DND-41 (cell line): ENCODE results near the gene EEFSEC.

Source experiments
- ATAC-seq: fragments of 200-7000 bp; cut with Tn5 transposase; 3 replicates; pipeline ENCODE4 v1.9.1; 2021; ENCODE audit warnings: low read depth; ENCODE audit not compliant: insufficient read depth
- DNase-seq: peaks from one replicate; pipeline ENCODE4 v3.0.0-alpha.2; 2020
- H2AFZ ChIP-seq: 2 replicates; pipeline ENCODE4 v1.6.0; 2012; ENCODE audit warnings: low read depth, low read length
- H3K27ac ChIP-seq: 2 replicates; pipeline ENCODE4 v1.5.1; 2012; ENCODE audit warnings: low read length, inconsistent platforms
- H3K27me3 ChIP-seq: fragments of 200-600 bp; sonication (generic); 2 replicates; pipeline ENCODE4 v1.6.0; 2012; ENCODE audit warnings: low read length, mild to moderate bottlenecking, inconsistent platforms; ENCODE audit not compliant: insufficient read depth, poor library complexity
- H3K36me3 ChIP-seq: 2 replicates; pipeline ENCODE4 v1.5.1; 2012; ENCODE audit warnings: low read length, inconsistent platforms; ENCODE audit not compliant: insufficient read depth
- H3K4me1 ChIP-seq: 2 replicates; pipeline ENCODE4 v1.5.1; 2012; ENCODE audit warnings: mild to moderate bottlenecking, low read length; ENCODE audit not compliant: insufficient read depth
- H3K4me2 ChIP-seq: 2 replicates; pipeline ENCODE4 v1.6.0; 2012; ENCODE audit warnings: mild to moderate bottlenecking, moderate library complexity, low read length, inconsistent platforms; ENCODE audit not compliant: insufficient read depth
- H3K4me3 ChIP-seq, 2 experiments: fragments of 200-600 bp in 1 of 2; shearing (Covaris generic) in 1 of 2; 2 replicates each; pipeline ENCODE4 v1.5.1; 2012 to 2016; ENCODE audit warnings: inconsistent platforms in 2 of 2, low read length in 2 of 2, mild to moderate bottlenecking in 2 of 2, low read depth in 1 of 2, moderate library complexity in 1 of 2
- H3K79me2 ChIP-seq: 2 replicates; pipeline ENCODE4 v1.6.0; 2012; ENCODE audit warnings: low read length, inconsistent platforms; ENCODE audit not compliant: insufficient read depth
- H3K9ac ChIP-seq: 2 replicates; pipeline ENCODE4 v1.6.0; 2012; ENCODE audit warnings: low read depth, mild to moderate bottlenecking, inconsistent platforms, low read length, moderate library complexity
- H3K9me3 ChIP-seq: 2 replicates; pipeline ENCODE4 v1.5.1; 2012; ENCODE audit warnings: low read length, moderate library complexity, mild to moderate bottlenecking, inconsistent platforms; ENCODE audit not compliant: insufficient read depth, severe bottlenecking
- H4K20me1 ChIP-seq: 2 replicates; pipeline ENCODE4 v1.6.0; 2012; ENCODE audit warnings: low read length; ENCODE audit not compliant: insufficient read depth
- EZH2 ChIP-seq: IDR thresholded peaks from 3 replicates; pipeline ENCODE4 v1.6.1; 2012; ENCODE audit warnings: borderline replicate concordance, low read depth, mild to moderate bottlenecking, moderate library complexity, low read length, inconsistent platforms; ENCODE audit not compliant: severe bottlenecking
- TF ChIP-seq, protein P1 (sequence below): IDR thresholded peaks from 2 replicates; pipeline ENCODE4 v1.5.1; 2012; ENCODE audit warnings: borderline replicate concordance, low read length, moderate library complexity, mild to moderate bottlenecking; ENCODE audit not compliant: poor library complexity, severe bottlenecking; ENCODE audit errors: extremely low read depth

The EEFSEC gene

DNA sequence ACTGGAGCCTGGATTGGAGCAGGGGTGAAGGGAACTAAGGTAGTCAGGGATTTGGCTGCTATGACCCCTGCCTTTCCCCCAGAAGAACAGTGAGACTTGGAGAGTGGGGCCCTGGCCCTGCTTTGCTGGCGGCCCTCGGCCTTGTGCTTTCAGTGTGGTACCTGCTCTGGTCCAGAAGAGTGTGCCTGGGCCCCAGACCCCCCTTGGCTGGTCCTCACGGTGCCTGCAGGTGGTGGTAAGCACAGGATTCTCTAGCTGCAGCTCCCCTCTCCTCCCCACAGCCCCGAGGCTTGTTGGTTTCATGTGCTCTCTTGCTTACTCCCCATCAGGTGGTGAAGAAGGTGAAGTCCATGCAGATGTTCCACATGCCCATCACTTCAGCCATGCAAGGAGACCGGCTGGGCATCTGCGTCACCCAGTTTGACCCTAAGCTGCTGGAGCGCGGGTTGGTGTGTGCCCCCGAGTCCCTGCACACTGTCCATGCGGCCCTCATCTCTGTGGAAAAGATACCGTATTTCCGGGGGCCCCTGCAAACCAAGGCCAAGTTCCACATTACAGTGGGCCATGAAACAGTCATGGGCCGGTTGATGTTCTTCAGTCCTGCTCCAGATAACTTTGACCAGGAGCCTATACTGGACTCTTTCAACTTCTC is 187.7 kb downstream of the EEFSEC start:
- peaks cover 9% of the 10 kb centered on the region for H4K20me1 ChIP-seq
- H3K79me2 ChIP-seq = no peaks in the 10 kb centered on the region
- H3K9me3 ChIP-seq = no peaks in the 10 kb centered on the region
- TF ChIP-seq, protein P1, sequence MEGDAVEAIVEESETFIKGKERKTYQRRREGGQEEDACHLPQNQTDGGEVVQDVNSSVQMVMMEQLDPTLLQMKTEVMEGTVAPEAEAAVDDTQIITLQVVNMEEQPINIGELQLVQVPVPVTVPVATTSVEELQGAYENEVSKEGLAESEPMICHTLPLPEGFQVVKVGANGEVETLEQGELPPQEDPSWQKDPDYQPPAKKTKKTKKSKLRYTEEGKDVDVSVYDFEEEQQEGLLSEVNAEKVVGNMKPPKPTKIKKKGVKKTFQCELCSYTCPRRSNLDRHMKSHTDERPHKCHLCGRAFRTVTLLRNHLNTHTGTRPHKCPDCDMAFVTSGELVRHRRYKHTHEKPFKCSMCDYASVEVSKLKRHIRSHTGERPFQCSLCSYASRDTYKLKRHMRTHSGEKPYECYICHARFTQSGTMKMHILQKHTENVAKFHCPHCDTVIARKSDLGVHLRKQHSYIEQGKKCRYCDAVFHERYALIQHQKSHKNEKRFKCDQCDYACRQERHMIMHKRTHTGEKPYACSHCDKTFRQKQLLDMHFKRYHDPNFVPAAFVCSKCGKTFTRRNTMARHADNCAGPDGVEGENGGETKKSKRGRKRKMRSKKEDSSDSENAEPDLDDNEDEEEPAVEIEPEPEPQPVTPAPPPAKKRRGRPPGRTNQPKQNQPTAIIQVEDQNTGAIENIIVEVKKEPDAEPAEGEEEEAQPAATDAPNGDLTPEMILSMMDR = no peak
- no peak for TF ChIP-seq EZH2
- ATAC-seq (no peak), DNase-seq (no peak)
- no peaks in the 10 kb centered on the region for H3K4me1 ChIP-seq
- H3K27me3 ChIP-seq = no peaks in the 10 kb centered on the region
- H3K27ac ChIP-seq = no peak overlapping the region
- H3K36me3 ChIP-seq = peaks cover 48% of the 10 kb centered on the region
- H2AFZ ChIP-seq = no peak overlapping the region
- H3K4me3 ChIP-seq = no peak overlapping the region
- H3K4me2 ChIP-seq = no peak overlapping the region
- H3K9ac ChIP-seq = no peak overlapping the region

GRCh38 chr3:128341659-128342395 is 188.5 kb downstream of the EEFSEC start:
- no peak overlapping the region for H2AFZ ChIP-seq

GRCh38 chr3:128342701-128343180 is 189.5 kb downstream of the EEFSEC start:
- DNase-seq (no peak), ATAC-seq (no peak)
- Histone ChIP-seq H3K27me3 (no peaks in the 10 kb centered on the region), H3K4me1 (no peaks in the 10 kb centered on the region), H3K9ac (no peak overlapping the region), H3K9me3 (no peaks in the 10 kb centered on the region), H3K36me3 (peaks cover 36% of the 10 kb centered on the region), H4K20me1 (peaks cover 9% of the 10 kb centered on the region), H3K4me2 (no peak overlapping the region), H3K27ac (no peak overlapping the region), H3K79me2 (no peaks in the 10 kb centered on the region), H3K4me3 (no peak overlapping the region), H2AFZ (no peak overlapping the region)
- TF ChIP-seq, protein P1 = no peak
- TF ChIP-seq EZH2 = no peak

More at GRCh38 chr3:128341659-128342395, 188.5 kb downstream of the EEFSEC start:
- Histone ChIP-seq H3K4me3 (no peak overlapping the region), H4K20me1 (peaks cover 9% of the 10 kb centered on the region), H3K36me3 (peaks cover 45% of the 10 kb centered on the region), H3K27ac (no peak overlapping the region), H3K27me3 (no peaks in the 10 kb centered on the region), H3K79me2 (no peaks in the 10 kb centered on the region), H3K9ac (no peak overlapping the region), H3K9me3 (no peaks in the 10 kb centered on the region), H3K4me2 (no peak overlapping the region), H3K4me1 (no peaks in the 10 kb centered on the region)
- DNase-seq (no peak), ATAC-seq (no peak)
- no peak for TF ChIP-seq EZH2
- TF ChIP-seq, protein P1 = no peak
